Stomach (tissue), 9 donors: ENCODE results near the gene SERPINB7. TPM values are rescaled to one million over a fixed set of nuclear protein-coding genes. Genes with fewer than 3 reads are reported as not detected.

Experiments
- DNase-seq, 2 donors: peaks; one replicate each; pipeline versions ENCODE4 v3.0.0 to v3.0.0-alpha.2; 2013 to 2019
- H3K27ac ChIP-seq, 5 donors: fragments of 200-600 bp in 4 of 5; sonication (generic) in 4 of 5; one replicate each; pipeline ENCODE4 v1.5.1; 2013 to 2019; ENCODE audit warnings: mild to moderate bottlenecking in 1 of 5, moderate library complexity in 1 of 5
- H3K27me3 ChIP-seq, 3 donors: fragments of 200-600 bp; sonication (generic); one replicate each; pipeline ENCODE4 v1.5.1; 2017 to 2019; ENCODE audit warnings: mixed run types in 1 of 3
- H3K36me3 ChIP-seq, 4 donors: fragments of 200-600 bp; sonication (generic); 1 replicate in 3 of 4; 2 replicates in 1 of 4; pipeline ENCODE4 v1.5.1; 2016 to 2019
- H3K4me1 ChIP-seq, 4 donors: fragments of 200-600 bp; sonication (generic); one replicate each; pipeline ENCODE4 v1.5.1; 2016 to 2019
- H3K4me3 ChIP-seq, 4 donors: fragments of 200-600 bp; sonication (generic) in 3 of 4; one replicate each; pipeline ENCODE4 v1.5.1; 2016 to 2019; ENCODE audit warnings: mild to moderate bottlenecking in 1 of 4
- H3K9me3 ChIP-seq, 4 donors: fragments of 200-600 bp; sonication (generic); one replicate each; pipeline ENCODE4 v1.5.1; 2016 to 2019
- EP300 ChIP-seq: sonication (generic); formaldehyde crosslinking; IDR thresholded peaks from one replicate; pipeline ENCODE4 v1.6.1; 2017; ENCODE audit warnings: antibody characterized with exemption
- POLR2A ChIP-seq, 4 donors: fragments of 450-650 bp; IDR thresholded peaks; one replicate each; pipeline ENCODE4 v1.6.1; 2016; ENCODE audit warnings: antibody characterized with exemption in 4 of 4, control low read depth in 2 of 4, mild to moderate bottlenecking in 1 of 4, moderate library complexity in 1 of 4
- POLR2AphosphoS5 ChIP-seq, 3 donors: sonication (generic); formaldehyde crosslinking; IDR thresholded peaks; one replicate each; pipeline ENCODE4 v1.6.1; 2016; ENCODE audit warnings: antibody characterized with exemption in 3 of 3
- WGBS, 5 donors: extraction: QIAGEN DNeasy Blood & Tissue Kit in 3 of 5; methylation state at CpG; one replicate each; pipeline versions ENCODE4 v1.1.5 to v1.1.7; 2013 to 2018; 5-methylcytosine and 5-hydroxymethylcytosine counted together
- intact Hi-C: fragments of 100-400 bp; cut with DNase I; formaldehyde crosslinking; loops from one replicate; pipeline ENCODE4 v1.15.1; 2023; ENCODE audit warnings: low total_unique reads
- polyA plus RNA-seq, 3 donors: library from polyadenylated mRNA; stranded (reverse); fragments of 200-250 nt; gene quantifications; one replicate each; pipeline ENCODE4 v1.2.3, GENCODE V29; 2013
- total RNA-seq, 5 donors: library from RNA; depleted of rRNA; stranded (reverse); fragments of >200 nt; gene quantifications; one replicate each; pipeline versions ENCODE4 v1.1.0 to v1.2.3, GENCODE V29; 2014 to 2016
- TF ChIP-seq, protein P1 (sequence below), 7 experiments: fragments of 450-650 bp in 4 of 7; fragments of 200-600 bp in 3 of 7; sonication (generic) in 3 of 7; IDR thresholded peaks; one replicate each; pipeline ENCODE4 v1.5.1; 2016 to 2019; ENCODE audit warnings: antibody characterized with exemption in 7 of 7, control low read depth in 2 of 7, mild to moderate bottlenecking in 1 of 7
- donor health status: healthy with polysubstance abuse.
- donor health status: Bipolar disorder and iron deficiency.
- donor health status: healthy.

SERPINB7 gene
- total and polyA plus RNA-seq, 8 donors, result 0.23 to 5.2 TPM; not detected in 6

DNA sequence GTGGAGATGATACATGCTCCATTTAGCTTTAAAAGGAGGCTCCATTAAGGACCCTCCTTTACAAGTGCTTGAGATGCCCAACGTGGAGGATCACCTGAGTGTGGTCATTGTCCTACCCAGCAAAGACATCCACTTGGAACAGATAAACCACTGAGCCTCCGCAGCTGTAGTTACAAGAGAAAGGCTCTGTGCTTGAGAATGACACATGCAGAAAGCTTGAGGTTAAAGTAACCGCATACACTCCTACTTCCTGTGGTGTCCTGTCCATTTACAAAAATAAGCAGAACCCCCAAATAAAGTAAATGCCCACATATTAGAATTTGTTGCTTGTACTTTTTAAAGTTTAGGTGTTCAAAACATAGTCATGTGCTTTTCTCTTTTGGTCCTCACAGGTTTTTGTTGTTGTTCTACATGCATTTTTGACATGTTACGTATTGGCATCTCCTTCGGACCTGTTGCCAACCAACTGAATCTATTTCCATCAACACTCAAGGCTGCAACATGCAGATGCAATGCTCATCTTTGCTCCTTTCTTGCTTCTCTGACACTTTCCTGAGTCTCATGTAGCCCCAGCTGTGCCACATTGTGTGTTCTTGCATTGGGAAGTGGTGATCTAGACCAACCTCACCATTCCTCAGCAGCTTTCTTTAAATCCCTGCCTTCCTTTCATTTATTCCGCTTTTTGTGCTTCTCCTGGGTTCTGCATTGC is 56.0 kb downstream of the SERPINB7 start:
- no peak overlapping the region for H3K27ac ChIP-seq
- 61 to 74% (median 63%) methylated on average over 6 of the region's 6 CpGs for WGBS, 5 donors
- TF ChIP-seq POLR2A (IDR thresholded peaks at IDR 0.05) (no peak), POLR2AphosphoS5 (IDR thresholded peaks at IDR 0.05) (no peak), EP300 (no peak)
- no peaks in the 10 kb centered on the region for H3K4me1 ChIP-seq
- H3K9me3 ChIP-seq, result no peaks in the 10 kb centered on the region
- H3K27me3 ChIP-seq, result peaks cover 0 to 13% (median 0%) of the 10 kb centered on the region in 3 donors
- no peak for DNase-seq
- no peaks in the 10 kb centered on the region for H3K36me3 ChIP-seq
- intact Hi-C loops, result no loop called here
- no peak overlapping the region for H3K4me3 ChIP-seq

DNA sequence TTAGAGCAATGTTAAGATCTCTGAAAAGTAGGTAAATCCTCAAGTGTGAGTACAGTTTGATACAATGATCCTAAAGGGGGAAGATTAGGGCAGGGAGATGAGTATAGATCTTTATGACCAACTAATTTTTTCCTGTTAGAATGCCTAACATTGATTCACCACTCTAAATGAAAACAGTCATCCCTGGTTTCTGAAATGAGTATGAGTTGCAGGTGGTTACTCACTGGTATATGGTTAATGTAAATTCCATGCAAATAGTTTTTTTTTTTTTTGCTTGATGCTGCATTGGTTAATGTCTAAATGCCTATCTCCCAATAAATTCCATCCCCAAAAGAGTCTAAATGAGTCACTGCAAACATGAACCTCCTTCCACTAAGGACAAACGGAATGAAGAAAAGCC is 57.3 kb downstream of the SERPINB7 start:
- Histone ChIP-seq H3K27me3 (peaks cover 0 to 13% (median 2%) of the 10 kb centered on the region in 3 donors), H3K9me3 (no peaks in the 10 kb centered on the region), H3K4me3 (no peak overlapping the region), H3K4me1 (no peaks in the 10 kb centered on the region), H3K36me3 (no peaks in the 10 kb centered on the region), H3K27ac (no peak overlapping the region)
- DNase-seq, result no peak
- TF ChIP-seq, protein P1, sequence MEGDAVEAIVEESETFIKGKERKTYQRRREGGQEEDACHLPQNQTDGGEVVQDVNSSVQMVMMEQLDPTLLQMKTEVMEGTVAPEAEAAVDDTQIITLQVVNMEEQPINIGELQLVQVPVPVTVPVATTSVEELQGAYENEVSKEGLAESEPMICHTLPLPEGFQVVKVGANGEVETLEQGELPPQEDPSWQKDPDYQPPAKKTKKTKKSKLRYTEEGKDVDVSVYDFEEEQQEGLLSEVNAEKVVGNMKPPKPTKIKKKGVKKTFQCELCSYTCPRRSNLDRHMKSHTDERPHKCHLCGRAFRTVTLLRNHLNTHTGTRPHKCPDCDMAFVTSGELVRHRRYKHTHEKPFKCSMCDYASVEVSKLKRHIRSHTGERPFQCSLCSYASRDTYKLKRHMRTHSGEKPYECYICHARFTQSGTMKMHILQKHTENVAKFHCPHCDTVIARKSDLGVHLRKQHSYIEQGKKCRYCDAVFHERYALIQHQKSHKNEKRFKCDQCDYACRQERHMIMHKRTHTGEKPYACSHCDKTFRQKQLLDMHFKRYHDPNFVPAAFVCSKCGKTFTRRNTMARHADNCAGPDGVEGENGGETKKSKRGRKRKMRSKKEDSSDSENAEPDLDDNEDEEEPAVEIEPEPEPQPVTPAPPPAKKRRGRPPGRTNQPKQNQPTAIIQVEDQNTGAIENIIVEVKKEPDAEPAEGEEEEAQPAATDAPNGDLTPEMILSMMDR (IDR thresholded peaks at IDR 0.05), result no peak
- no peak for TF ChIP-seq EP300
- TF ChIP-seq POLR2A (IDR thresholded peaks at IDR 0.05), result no peak
- TF ChIP-seq POLR2AphosphoS5 (IDR thresholded peaks at IDR 0.05), result no peak
- intact Hi-C loops, result no loop called here
- 77 to 84% (median 78%) methylated on average over 1 of the region's 1 CpG for WGBS, 5 donors

DNA sequence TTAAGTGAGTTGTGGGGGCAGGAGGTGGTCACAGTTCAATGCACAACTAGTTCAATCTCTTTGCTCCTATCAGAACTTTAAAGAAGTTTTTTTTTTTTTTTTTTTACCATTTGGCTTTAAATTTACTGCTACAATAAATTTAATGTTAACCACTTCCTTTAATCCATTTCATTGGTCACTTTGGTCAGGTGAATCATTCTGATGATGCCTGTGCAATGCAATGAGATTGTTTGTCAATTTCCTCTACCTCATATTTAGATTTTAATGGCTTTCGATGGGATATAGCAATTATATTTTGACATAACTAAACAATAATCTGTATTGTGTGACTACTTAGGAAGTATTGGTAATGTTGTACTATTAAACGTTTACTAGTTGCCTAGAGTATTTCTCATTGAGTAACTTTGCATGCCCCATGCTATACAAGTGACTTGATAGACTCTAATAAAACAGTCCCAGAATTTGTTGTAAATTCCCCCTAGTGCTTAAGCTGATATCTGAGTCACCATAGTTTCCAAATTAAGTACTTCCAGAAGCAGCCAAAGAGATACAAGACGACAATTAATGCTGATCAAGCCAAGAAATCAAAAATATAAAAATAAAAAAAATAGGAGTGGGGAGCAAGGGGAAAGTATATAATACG is 59.4 kb downstream of the SERPINB7 start:
- intact Hi-C loops, result no loop called here
- Histone ChIP-seq H3K4me3 (no peak overlapping the region), H3K36me3 (no peaks in the 10 kb centered on the region), H3K27me3 (peaks cover 0 to 13% (median 4%) of the 10 kb centered on the region in 3 donors), H3K4me1 (no peaks in the 10 kb centered on the region), H3K27ac (no peak overlapping the region), H3K9me3 (no peaks in the 10 kb centered on the region)
- TF ChIP-seq EP300, result no peak
- TF ChIP-seq POLR2AphosphoS5 (IDR thresholded peaks at IDR 0.05), result no peak
- no peak for TF ChIP-seq POLR2A (IDR thresholded peaks at IDR 0.05)
- TF ChIP-seq, protein P1 (IDR thresholded peaks at IDR 0.05), result no peak
- 77 to 87% (median 79%) methylated on average over 4 of the region's 4 CpGs for WGBS, 5 donors
- no peak for DNase-seq

DNA sequence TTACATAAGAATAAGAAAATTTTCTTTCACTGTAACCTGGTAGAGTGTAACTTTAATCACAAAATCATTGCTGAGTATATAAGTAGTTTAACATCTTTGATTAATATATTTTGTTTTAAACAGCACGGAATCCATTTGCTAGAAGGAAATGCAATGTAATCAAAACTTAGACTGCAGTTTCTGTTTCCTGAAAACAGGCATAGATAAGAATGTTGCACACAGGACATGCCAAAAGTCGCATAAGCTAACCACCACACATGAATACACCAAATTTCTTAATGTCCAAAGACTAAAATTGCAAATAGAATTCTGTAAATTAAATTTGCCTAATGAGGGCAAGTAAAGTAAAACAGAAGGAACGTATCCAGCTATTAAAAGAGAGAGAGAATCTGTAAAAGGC is 61.2 kb downstream of the SERPINB7 start:
- Histone ChIP-seq H3K9me3 (no peaks in the 10 kb centered on the region), H3K27me3 (peaks cover 0 to 12% (median 4%) of the 10 kb centered on the region in 3 donors), H3K4me1 (no peaks in the 10 kb centered on the region), H3K27ac (no peak overlapping the region), H3K4me3 (no peak overlapping the region), H3K36me3 (no peaks in the 10 kb centered on the region)
- 23 to 38% (median 31%) methylated on average over 3 of the region's 3 CpGs for WGBS, 5 donors
- no peak for TF ChIP-seq POLR2A (IDR thresholded peaks at IDR 0.05)
- no peak for TF ChIP-seq POLR2AphosphoS5 (IDR thresholded peaks at IDR 0.05)
- TF ChIP-seq, protein P1 (IDR thresholded peaks at IDR 0.05), result no peak
- TF ChIP-seq EP300, result no peak
- intact Hi-C loops, result no loop called here
- no peak for DNase-seq

DNA sequence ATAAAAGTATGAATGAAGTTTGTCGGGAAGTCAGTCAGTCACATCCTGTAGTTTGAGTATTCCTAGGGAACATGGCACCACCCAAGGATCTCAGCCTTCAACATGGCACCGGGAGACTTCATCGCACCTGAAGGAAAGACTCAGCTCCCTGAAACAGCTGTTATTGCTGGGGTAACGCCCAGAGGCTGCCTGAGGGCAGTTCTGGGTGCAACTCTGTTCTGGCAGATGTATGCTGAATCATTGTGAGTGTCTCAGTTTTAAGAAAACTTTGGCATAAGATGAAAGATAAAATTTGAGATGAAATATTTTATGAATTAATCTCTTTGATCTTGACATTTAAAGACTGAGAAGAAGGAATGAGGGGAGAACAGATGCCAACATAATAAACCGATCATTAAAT is 62.4 kb downstream of the SERPINB7 start:
- intact Hi-C loops, result no loop called here
- WGBS, 5 donors, result 72 to 81% (median 77%) methylated on average over 5 of the region's 5 CpGs
- Histone ChIP-seq H3K36me3 (no peaks in the 10 kb centered on the region), H3K27ac (no peak overlapping the region), H3K27me3 (peaks cover 0 to 5% (median 4%) of the 10 kb centered on the region in 3 donors), H3K9me3 (no peaks in the 10 kb centered on the region), H3K4me3 (no peak overlapping the region), H3K4me1 (no peaks in the 10 kb centered on the region)
- DNase-seq, result no peak
- TF ChIP-seq EP300, result no peak
- TF ChIP-seq, protein P1 (IDR thresholded peaks at IDR 0.05), result no peak
- TF ChIP-seq POLR2A (IDR thresholded peaks at IDR 0.05), result no peak
- no peak for TF ChIP-seq POLR2AphosphoS5 (IDR thresholded peaks at IDR 0.05)
